Lower lobe of right lung (tissue), 2 donors: ENCODE measurements around the gene AP2A2. TPM values are rescaled to one million over a fixed set of nuclear protein-coding genes. Genes with fewer than 3 reads are reported as not detected.
A peak's percentile ranks its signal among the peaks of the same experiment; 100 is the strongest.

Experiments
- ATAC-seq, 2 donors: fragments of 200-7000 bp; cut with Tn5 transposase; one replicate each; pipeline ENCODE4 v1.9.1; 2020 to 2022; ENCODE audit warnings: mild to moderate bottlenecking in 2 of 2, moderate library complexity in 2 of 2
- DNase-seq: peaks from one replicate; pipeline ENCODE4 v3.0.0-alpha.2; 2020
- H3K27ac ChIP-seq: fragments of 200-600 bp; one replicate; pipeline ENCODE4 v1.8.0; 2022
- H3K27me3 ChIP-seq: fragments of 200-600 bp; one replicate; pipeline ENCODE4 v1.8.0; 2022; ENCODE audit warnings: low read depth
- H3K36me3 ChIP-seq: fragments of 200-600 bp; one replicate; pipeline ENCODE4 v1.8.0; 2022; ENCODE audit warnings: mild to moderate bottlenecking
- H3K4me1 ChIP-seq: fragments of 200-600 bp; one replicate; pipeline ENCODE4 v1.8.0; 2022
- H3K4me3 ChIP-seq: fragments of 200-600 bp; one replicate; pipeline ENCODE4 v1.8.0; 2022; ENCODE audit warnings: mild to moderate bottlenecking
- H3K9me3 ChIP-seq: fragments of 200-600 bp; one replicate; pipeline ENCODE4 v1.8.0; 2022
- intact Hi-C: fragments of 100-400 bp; cut with DNase I; formaldehyde crosslinking; loops from one replicate; pipeline ENCODE4 v1.11.0; 2022
- total RNA-seq: library from RNA; stranded (reverse); fragmentation: NEBNext Ultra II Directional; extraction: Animal tissue kit (Norgen Biotek cat#: 25700); gene quantifications from one replicate; pipeline ENCODE4 v1.2.1, GENCODE V29; 2021
- TF ChIP-seq, protein P1 (sequence below): fragments of 200-600 bp; IDR thresholded peaks from one replicate; pipeline ENCODE4 v1.8.0; 2022; ENCODE audit warnings: antibody characterized with exemption, mild to moderate bottlenecking
- donor health status: DM: no; HTN: yes; CAD: no; lungs with severe emphysema.

The AP2A2 gene
- total RNA-seq, 1 donor from 2014 or later: 130 TPM

DNA sequence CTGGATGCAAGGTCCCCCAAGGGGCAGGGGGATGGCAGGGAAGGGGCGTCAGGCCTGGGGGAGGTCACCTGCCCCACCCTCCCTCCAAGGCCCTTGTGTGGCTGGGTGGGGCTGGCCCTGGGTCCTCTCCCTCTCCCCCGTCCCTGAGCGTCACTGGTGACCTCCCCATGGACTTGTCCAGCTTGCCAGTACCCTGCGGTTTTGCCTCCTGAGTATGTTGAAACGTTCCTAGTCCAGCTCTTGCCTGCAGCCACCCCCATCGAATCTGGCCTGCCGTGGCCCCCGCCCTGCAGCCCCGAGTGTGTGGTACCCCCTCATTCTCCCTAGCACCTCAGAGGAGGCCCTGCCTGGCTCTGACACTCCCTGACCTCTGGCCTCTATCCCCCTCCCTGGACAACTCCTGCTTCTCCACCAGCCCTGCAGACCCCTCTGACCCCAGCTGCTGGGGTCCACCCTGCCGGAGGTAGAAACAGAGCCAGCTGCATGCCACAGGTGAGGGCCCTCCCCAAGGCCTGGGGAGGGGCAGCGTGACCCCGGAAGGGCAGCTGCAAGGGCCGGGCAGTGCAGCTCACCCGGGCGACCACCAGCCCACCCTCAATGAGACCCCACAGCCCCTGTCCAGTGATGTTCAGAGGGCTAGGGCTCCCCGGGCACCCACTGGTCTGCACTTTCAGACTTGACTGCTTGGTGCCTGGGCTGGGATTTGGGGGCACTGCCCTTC is 114.9 kb downstream of the AP2A2 start:
- TF ChIP-seq, protein P1, sequence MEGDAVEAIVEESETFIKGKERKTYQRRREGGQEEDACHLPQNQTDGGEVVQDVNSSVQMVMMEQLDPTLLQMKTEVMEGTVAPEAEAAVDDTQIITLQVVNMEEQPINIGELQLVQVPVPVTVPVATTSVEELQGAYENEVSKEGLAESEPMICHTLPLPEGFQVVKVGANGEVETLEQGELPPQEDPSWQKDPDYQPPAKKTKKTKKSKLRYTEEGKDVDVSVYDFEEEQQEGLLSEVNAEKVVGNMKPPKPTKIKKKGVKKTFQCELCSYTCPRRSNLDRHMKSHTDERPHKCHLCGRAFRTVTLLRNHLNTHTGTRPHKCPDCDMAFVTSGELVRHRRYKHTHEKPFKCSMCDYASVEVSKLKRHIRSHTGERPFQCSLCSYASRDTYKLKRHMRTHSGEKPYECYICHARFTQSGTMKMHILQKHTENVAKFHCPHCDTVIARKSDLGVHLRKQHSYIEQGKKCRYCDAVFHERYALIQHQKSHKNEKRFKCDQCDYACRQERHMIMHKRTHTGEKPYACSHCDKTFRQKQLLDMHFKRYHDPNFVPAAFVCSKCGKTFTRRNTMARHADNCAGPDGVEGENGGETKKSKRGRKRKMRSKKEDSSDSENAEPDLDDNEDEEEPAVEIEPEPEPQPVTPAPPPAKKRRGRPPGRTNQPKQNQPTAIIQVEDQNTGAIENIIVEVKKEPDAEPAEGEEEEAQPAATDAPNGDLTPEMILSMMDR: no peak
- Histone ChIP-seq H3K27me3 (peaks cover 32% of the 10 kb centered on the region), H3K4me3 (no peak overlapping the region), H3K27ac (no peak overlapping the region), H3K4me1 (no peaks in the 10 kb centered on the region), H3K36me3 (no peaks in the 10 kb centered on the region), H3K9me3 (no peaks in the 10 kb centered on the region)
- intact Hi-C loops: no loop called here
- ATAC-seq (peak in 1 of 2 donors; percentile 59), DNase-seq (no peak)

DNA sequence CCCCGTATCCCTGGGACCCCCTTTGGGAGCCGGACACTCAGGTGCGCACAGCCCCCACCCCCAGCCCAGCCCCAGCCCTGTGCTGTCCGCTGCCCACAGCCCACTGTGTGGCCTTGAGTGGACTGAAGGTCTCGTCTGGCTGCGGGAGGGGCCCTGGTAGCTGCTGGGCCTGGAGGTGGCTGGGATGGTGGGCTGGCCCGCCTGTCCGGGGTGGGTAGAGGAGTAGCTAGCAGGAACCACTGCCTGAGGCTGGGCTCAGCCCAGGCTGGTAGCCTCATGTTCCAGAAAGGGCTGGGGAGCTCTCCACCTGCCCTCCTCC is 115.4 kb downstream of the AP2A2 start:
- peaks cover 29% of the 10 kb centered on the region for H3K27me3 ChIP-seq
- no peaks in the 10 kb centered on the region for H3K9me3 ChIP-seq
- no peak overlapping the region for H3K27ac ChIP-seq
- TF ChIP-seq, protein P1: no peak
- DNase-seq (peak; percentile 34), ATAC-seq (no peak)
- no peaks in the 10 kb centered on the region for H3K4me1 ChIP-seq
- no peaks in the 10 kb centered on the region for H3K36me3 ChIP-seq
- no peak overlapping the region for H3K4me3 ChIP-seq
- intact Hi-C loops: no loop called here

DNA sequence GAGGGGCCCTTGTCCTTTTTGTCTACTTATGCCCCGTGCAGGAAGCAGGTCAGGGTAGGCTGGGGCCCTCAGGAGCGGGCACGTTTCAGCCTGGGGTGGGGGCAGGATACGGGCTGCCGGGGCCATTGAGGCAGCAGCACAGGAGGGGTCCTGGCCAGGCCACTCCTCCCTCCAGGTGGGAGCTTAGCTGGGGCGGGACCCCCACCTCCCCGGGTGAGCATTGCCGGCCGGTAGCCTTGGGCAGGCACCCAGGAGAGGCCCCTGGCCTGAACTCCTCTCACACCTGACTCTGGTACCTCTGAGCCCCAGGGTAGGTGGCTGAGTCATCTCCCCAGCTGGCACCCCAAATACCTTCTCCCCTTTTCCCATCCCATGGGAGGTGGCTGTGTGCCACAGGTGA is 115.8 kb downstream of the AP2A2 start:
- intact Hi-C loops: no loop called here
- H3K4me1 ChIP-seq: no peaks in the 10 kb centered on the region
- ATAC-seq (peak in 1 of 2 donors; percentile 9), DNase-seq (peak; percentile 38)
- no peak overlapping the region for H3K27ac ChIP-seq
- TF ChIP-seq, protein P1: no peak
- no peak overlapping the region for H3K4me3 ChIP-seq
- H3K36me3 ChIP-seq: no peaks in the 10 kb centered on the region
- H3K27me3 ChIP-seq: peaks cover 25% of the 10 kb centered on the region
- no peaks in the 10 kb centered on the region for H3K9me3 ChIP-seq

DNA sequence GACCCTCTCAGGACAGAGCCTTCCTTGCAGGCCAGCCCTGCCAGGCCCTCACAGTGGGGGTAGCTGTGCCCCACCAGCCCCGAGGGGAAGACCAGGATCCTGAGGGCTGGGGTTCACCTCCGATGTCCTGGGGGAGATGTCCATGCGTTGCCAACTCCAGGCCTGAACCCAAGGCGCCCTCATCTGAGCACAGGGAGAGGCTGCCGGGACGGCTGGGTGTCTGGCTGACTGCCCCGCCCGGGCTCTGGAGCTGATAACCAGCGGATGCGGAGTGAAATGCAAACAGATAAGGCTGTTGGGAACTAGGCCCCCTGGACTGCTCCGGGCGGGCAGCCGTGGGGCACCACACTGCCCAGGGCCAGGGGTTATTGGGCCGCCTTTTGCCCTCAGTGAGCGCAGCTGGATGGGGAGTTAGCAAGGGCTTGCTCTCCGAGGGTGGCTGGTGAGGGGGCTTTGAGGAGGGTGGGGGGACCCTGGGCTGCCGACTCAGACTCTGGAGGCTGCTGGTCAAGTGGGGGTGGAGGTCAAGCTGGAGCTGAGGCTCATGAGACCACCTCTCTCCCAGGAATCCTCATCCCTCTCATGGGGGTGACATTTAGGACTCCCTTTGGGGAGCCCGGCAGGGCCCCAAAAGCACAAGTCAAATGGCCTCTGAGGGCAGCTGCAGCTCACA is 116.4 kb downstream of the AP2A2 start:
- no peak overlapping the region for H3K27ac ChIP-seq
- H3K4me3 ChIP-seq: no peak overlapping the region
- peaks cover 19% of the 10 kb centered on the region for H3K27me3 ChIP-seq
- DNase-seq (peak; percentile 57), ATAC-seq (peak in 1 of 2 donors; percentile 23)
- H3K36me3 ChIP-seq: no peaks in the 10 kb centered on the region
- TF ChIP-seq, protein P1: no peak
- intact Hi-C loops: no loop called here
- H3K4me1 ChIP-seq: no peaks in the 10 kb centered on the region
- H3K9me3 ChIP-seq: no peaks in the 10 kb centered on the region

DNA sequence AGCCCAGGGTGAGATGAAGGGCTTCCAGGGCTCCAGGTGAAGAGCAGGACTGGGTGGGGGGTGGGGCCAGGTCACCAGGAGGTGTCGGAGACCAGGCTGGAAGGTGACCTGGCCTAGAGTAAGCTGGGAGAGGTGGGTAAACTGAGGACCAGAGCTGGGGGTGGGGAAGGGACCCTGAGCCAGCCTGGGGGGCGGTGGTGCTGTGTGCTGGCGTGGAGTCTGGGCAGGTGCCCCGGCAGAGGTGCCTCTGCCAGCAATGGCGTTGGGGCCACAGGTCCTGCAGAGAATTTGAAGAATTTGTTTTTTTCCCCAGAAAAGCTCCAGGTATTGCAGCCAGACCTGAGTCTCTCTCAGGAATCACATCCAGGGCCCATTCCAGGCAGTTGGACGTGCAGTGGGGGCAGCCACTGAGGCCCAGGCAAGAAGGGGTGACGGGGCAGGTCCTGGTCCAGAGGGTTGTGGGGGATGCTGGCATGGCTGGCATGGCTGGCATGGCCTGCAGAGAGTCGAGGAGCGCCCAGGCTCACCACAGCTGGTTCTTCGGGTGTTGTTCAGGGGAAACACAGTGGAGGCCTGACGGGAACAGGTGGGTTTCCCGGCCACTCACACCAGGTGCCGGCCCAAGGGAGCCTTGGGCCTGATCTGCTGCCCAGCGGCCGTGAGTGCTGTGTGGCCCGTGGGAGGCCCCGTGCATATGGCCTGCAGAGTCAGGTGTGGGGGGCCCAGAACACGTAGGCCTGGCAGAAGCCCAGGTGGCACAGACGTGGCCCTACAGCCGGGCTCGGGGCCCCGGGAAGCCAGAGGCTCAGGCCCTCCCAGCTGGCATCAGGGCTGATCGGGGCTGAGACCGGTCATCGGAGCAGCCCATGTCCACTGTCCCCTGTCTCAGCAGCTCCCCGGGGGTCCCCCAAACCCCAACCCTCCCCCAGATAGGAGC is 117.2 kb downstream of the AP2A2 start:
- no peak for ATAC-seq
- no peak overlapping the region for H3K27ac ChIP-seq
- H3K27me3 ChIP-seq: peaks cover 20% of the 10 kb centered on the region

More for the DNA sequence above, 117.2 kb downstream of the AP2A2 start:
- peak; percentile 42 for DNase-seq
- no peaks in the 10 kb centered on the region for H3K36me3 ChIP-seq
- TF ChIP-seq, protein P1: no peak
- no peaks in the 10 kb centered on the region for H3K9me3 ChIP-seq
- H3K4me1 ChIP-seq: no peaks in the 10 kb centered on the region
- intact Hi-C loops: no loop called here
- H3K4me3 ChIP-seq: no peak overlapping the region
